ENCODE data around the gene TWNK.
A peak's percentile ranks its signal among the peaks of the same experiment; 100 is the strongest.

Gene TWNK

DNA sequence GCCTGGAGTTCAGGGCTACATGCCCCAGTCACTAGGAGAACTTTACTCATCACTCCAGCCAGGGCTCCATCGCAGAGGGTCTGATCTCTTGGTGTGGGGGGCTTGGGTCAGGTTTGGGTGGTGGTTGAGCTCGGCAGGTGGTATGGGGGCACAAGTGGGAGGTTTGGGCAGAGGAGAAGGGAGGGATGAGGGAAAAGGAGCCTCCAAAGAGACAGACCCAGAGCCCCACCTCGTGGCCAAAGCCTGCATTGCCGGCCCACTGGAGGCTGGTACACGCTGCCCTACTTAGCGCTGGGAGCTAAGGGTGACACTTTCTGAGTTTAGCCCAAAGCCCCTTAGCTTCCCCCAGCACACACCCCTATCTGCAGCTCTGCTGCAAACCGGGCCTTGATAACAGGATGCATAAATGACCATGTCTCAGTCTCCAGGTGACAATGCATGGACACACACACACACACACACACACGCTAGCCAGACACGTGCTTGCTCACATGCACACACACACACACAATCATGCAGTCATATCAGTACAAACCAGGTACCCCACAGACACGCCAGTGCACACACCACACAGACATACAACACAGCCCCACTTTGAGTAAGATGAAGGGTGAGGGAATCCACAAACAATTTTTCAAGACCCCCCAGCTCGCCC, 27.0 kb downstream of the TWNK start (continued):
- TF ChIP-seq, protein P1, sequence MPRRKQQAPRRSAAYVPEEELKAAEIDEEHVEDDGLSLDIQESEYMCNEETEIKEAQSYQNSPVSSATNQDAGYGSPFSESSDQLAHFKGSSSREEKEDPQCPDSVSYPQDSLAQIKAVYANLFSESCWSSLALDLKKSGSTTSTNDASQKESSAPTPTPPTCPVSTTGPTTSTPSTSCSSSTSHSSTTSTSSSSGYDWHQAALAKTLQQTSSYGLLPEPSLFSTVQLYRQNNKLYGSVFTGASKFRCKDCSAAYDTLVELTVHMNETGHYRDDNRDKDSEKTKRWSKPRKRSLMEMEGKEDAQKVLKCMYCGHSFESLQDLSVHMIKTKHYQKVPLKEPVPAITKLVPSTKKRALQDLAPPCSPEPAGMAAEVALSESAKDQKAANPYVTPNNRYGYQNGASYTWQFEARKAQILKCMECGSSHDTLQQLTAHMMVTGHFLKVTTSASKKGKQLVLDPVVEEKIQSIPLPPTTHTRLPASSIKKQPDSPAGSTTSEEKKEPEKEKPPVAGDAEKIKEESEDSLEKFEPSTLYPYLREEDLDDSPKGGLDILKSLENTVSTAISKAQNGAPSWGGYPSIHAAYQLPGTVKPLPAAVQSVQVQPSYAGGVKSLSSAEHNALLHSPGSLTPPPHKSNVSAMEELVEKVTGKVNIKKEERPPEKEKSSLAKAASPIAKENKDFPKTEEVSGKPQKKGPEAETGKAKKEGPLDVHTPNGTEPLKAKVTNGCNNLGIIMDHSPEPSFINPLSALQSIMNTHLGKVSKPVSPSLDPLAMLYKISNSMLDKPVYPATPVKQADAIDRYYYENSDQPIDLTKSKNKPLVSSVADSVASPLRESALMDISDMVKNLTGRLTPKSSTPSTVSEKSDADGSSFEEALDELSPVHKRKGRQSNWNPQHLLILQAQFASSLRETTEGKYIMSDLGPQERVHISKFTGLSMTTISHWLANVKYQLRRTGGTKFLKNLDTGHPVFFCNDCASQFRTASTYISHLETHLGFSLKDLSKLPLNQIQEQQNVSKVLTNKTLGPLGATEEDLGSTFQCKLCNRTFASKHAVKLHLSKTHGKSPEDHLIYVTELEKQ (tag by site-specific recombination; IDR thresholded peaks at IDR 0.05; ENCODE audit: borderline replicate concordance): no peak
- TF ChIP-seq WT1 (tag by site-specific recombination; IDR thresholded peaks at IDR 0.05): peak; percentile 54; the same call in 1 of the 2 replicates
- TF ChIP-seq ZNF266 (tag by site-specific recombination; IDR thresholded peaks at IDR 0.05; ENCODE audit: low read depth): no peak
- TF ChIP-seq ZBTB7A (tag by site-specific recombination; IDR thresholded peaks at IDR 0.05; ENCODE audit: low read depth): peak; percentile 70; the same call in 1 of the 2 replicates
- TF ChIP-seq ZNF629 (tag by site-specific recombination; IDR thresholded peaks at IDR 0.05): 0 out of 2 replicates have a peak, but pooled peaks have one; percentile 24
- no peak for TF ChIP-seq ZEB2 (tag by site-specific recombination; IDR thresholded peaks at IDR 0.05)
- TF ChIP-seq ZNF174 (tag by site-specific recombination; IDR thresholded peaks at IDR 0.05): no peak
- 0 out of 2 replicates have a peak, but pooled peaks have one; percentile 35 for TF ChIP-seq ZSCAN23 (tag by site-specific recombination; IDR thresholded peaks at IDR 0.05)
- no peak for TF ChIP-seq ZNF324 (tag by site-specific recombination; IDR thresholded peaks at IDR 0.05)
- TF ChIP-seq, protein P2, sequence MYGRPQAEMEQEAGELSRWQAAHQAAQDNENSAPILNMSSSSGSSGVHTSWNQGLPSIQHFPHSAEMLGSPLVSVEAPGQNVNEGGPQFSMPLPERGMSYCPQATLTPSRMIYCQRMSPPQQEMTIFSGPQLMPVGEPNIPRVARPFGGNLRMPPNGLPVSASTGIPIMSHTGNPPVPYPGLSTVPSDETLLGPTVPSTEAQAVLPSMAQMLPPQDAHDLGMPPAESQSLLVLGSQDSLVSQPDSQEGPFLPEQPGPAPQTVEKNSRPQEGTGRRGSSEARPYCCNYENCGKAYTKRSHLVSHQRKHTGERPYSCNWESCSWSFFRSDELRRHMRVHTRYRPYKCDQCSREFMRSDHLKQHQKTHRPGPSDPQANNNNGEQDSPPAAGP (tag by site-specific recombination; IDR thresholded peaks at IDR 0.05): peak; percentile 51; the same call in 1 of the 2 replicates
- TF ChIP-seq, protein P3, sequence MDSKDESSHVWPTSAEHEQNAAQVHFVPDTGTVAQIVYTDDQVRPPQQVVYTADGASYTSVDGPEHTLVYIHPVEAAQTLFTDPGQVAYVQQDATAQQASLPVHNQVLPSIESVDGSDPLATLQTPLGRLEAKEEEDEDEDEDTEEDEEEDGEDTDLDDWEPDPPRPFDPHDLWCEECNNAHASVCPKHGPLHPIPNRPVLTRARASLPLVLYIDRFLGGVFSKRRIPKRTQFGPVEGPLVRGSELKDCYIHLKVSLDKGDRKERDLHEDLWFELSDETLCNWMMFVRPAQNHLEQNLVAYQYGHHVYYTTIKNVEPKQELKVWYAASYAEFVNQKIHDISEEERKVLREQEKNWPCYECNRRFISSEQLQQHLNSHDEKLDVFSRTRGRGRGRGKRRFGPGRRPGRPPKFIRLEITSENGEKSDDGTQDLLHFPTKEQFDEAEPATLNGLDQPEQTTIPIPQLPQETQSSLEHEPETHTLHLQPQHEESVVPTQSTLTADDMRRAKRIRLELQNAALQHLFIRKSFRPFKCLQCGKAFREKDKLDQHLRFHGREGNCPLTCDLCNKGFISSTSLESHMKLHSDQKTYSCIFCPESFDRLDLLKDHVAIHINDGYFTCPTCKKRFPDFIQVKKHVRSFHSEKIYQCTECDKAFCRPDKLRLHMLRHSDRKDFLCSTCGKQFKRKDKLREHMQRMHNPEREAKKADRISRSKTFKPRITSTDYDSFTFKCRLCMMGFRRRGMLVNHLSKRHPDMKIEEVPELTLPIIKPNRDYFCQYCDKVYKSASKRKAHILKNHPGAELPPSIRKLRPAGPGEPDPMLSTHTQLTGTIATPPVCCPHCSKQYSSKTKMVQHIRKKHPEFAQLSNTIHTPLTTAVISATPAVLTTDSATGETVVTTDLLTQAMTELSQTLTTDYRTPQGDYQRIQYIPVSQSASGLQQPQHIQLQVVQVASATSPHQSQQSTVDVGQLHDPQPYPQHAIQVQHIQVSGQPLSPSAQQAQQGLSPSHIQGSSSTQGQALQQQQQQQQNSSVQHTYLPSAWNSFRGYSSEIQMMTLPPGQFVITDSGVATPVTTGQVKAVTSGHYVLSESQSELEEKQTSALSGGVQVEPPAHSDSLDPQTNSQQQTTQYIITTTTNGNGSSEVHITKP (tag by site-specific recombination; IDR thresholded peaks at IDR 0.05): no peak
- TF ChIP-seq ZNF112 (tag by site-specific recombination; IDR thresholded peaks at IDR 0.05): no peak
- TF ChIP-seq KLF7 (tag by site-specific recombination; IDR thresholded peaks at IDR 0.05; ENCODE audit: borderline replicate concordance): no peak
- TF ChIP-seq ZNF837 (tag by site-specific recombination; IDR thresholded peaks at IDR 0.05): no peak
- TF ChIP-seq ZNF555 (tag by site-specific recombination; conservative IDR thresholded peaks at IDR 0.05): no peak
- TF ChIP-seq ZNF548 (tag by site-specific recombination; IDR thresholded peaks at IDR 0.05): no peak; the same call in 1 of the 2 replicates
- TF ChIP-seq ZNF184 (tag by site-specific recombination; IDR thresholded peaks at IDR 0.05): no peak
- no peak for TF ChIP-seq ZNF670 (tag by site-specific recombination; IDR thresholded peaks at IDR 0.05; ENCODE audit: low read depth)
- peak; percentile 70; the same call in 1 of the 2 replicates for TF ChIP-seq EGR2 (tag by site-specific recombination; IDR thresholded peaks at IDR 0.05; ENCODE audit: low read depth)
- no peak for TF ChIP-seq ZNF776 (tag by site-specific recombination; IDR thresholded peaks at IDR 0.05; ENCODE audit: borderline replicate concordance)
- no peak for TF ChIP-seq ZNF114 (tag by site-specific recombination; IDR thresholded peaks at IDR 0.05)
